HG03432 (cell line): ENCODE measurements around the gene FBXO9.

ENCODE experiments used
- ATAC-seq: cut with Tn5 transposase; IDR thresholded peaks from one replicate; pipeline ENCODE4 v1.9.1; 2021; ENCODE audit warnings: mild to moderate bottlenecking, moderate library complexity; ENCODE audit not compliant: unreplicated experiment

The FBXO9 gene

GRCh38 chr6:53086302-53086701 is 21.1 kb downstream of the FBXO9 start:
- no peak for ATAC-seq

GRCh38 chr6:53089948-53090347 is 24.7 kb downstream of the FBXO9 start:
- no peak for ATAC-seq

- no peak for ATAC-seq
These were observed 25.4 kb downstream of the FBXO9 start for GRCh38 chr6:53090576-53090975.

GRCh38 chr6:53095270-53095669 is 30.1 kb downstream of the FBXO9 start:
- ATAC-seq = no peak

- ATAC-seq = no peak
These were observed 30.5 kb downstream of the FBXO9 start for GRCh38 chr6:53095716-53096115.

GRCh38 chr6:53100561-53100960 is 35.4 kb downstream of the FBXO9 start:
- ATAC-seq = no peak

GRCh38 chr6:53101006-53101405 is 35.8 kb downstream of the FBXO9 start:
- ATAC-seq = no peak

GRCh38 chr6:53103993-53104675 is 38.9 kb downstream of the FBXO9 start:
- no peak for ATAC-seq

GRCh38 chr6:53104916-53105315 is 39.7 kb downstream of the FBXO9 start:
- ATAC-seq = no peak

- no peak for ATAC-seq
These were observed 41.9 kb downstream of the FBXO9 start for GRCh38 chr6:53107091-53107490.

- ATAC-seq = peak; percentile 77
These were observed 44.4 kb downstream of the FBXO9 start for GRCh38 chr6:53109612-53110011.

- ATAC-seq = no peak
These were observed 46.7 kb downstream of the FBXO9 start for GRCh38 chr6:53111865-53112264.

GRCh38 chr6:53112404-53112803 is 47.2 kb downstream of the FBXO9 start:
- no peak for ATAC-seq

GRCh38 chr6:53112871-53113270 is 47.7 kb downstream of the FBXO9 start:
- ATAC-seq = no peak

- ATAC-seq = no peak
These were observed 48.5 kb downstream of the FBXO9 start for GRCh38 chr6:53113742-53114141.

GRCh38 chr6:53115113-53115512 is 49.9 kb downstream of the FBXO9 start:
- no peak for ATAC-seq

GRCh38 chr6:53115741-53116140 is 50.5 kb downstream of the FBXO9 start:
- no peak for ATAC-seq

GRCh38 chr6:53119349-53119748 is 54.1 kb downstream of the FBXO9 start:
- ATAC-seq = no peak

GRCh38 chr6:53119772-53120409 is 54.7 kb downstream of the FBXO9 start:
- ATAC-seq = no peak

GRCh38 chr6:53124131-53124800 is 59.1 kb downstream of the FBXO9 start:
- no peak for ATAC-seq

GRCh38 chr6:53125276-53125675 is 60.1 kb downstream of the FBXO9 start:
- no peak for ATAC-seq

- no peak for ATAC-seq
These were observed 63.6 kb downstream of the FBXO9 start for GRCh38 chr6:53128842-53129241.
